NT2/D1 (cell line): Measurements from ENCODE around the gene GADL1.

ENCODE experiments used
- SUZ12 ChIP-seq: IDR thresholded peaks from 2 replicates; pipeline ENCODE4 v1.6.1; 2011; ENCODE audit not compliant: insufficient read length, insufficient read depth; ENCODE audit errors: extremely low read depth
- YY1 ChIP-seq: IDR thresholded peaks from 2 replicates; pipeline ENCODE4 v1.6.1; 2011; ENCODE audit not compliant: insufficient read length, insufficient read depth
- ZNF274 ChIP-seq: IDR thresholded peaks from 2 replicates; pipeline ENCODE4 v1.6.1; 2011; ENCODE audit warnings: mild to moderate bottlenecking, low read depth, low read length

DNA sequence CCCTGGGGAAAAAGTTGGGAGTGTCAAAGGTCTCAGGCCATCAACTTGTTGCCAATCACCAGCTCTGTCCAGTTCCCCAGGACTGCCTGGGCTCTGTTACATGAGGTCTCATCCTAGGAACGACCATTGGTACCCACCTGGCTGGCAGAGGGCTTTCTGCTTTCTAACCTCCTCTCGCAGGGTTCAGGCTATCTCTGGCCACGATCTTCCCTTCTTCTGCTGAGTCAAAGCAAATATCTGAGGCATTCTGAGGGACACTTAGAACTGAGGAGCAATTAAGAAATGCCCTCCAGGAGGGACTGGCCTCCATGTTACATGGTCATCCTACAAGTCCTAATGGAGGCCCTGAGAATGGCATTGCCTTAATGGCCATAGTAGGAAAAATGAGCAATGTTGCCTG lies 210.7 kb downstream of the GADL1 start:
- no peak for TF ChIP-seq ZNF274
- TF ChIP-seq SUZ12 = no peak
- TF ChIP-seq YY1 = no peak
